Measurements from ENCODE around the gene EFL1. TPM values are rescaled to one million over a fixed set of nuclear protein-coding genes. Genes with fewer than 3 reads are reported as not detected.
A peak's percentile ranks its signal among the peaks of the same experiment; 100 is the strongest.
"Not testable (repeated sequence)": the region's sequence is repeated elsewhere in the genome, so short reads cannot be mapped to it uniquely, and the experiment has no call there.

Gene EFL1
- total RNA-seq, result 10 to 100 TPM; 17.1 to 29.6 (median 20.6) TPM
- 40.0 TPM for total RNA-seq (2013)

GRCh38 chr15:82262422-82263026 lies at the start of gene EFL1, which contains the start of gene SAXO2:
Gene EFL1 (minus strand): TSS chr15:82262734. CDS start chr15:82261778, 956 bp downstream.
Gene SAXO2 (plus strand): TSS chr15:82262818. CDS start chr15:82262880, 62 bp downstream.
- Histone ChIP-seq H3K27ac (ENCODE audit: low read length) (peak within 1 kb of the TSS; percentile 51), H3K36me3 (ENCODE audit: control insufficient read depth, insufficient read depth, low read length) (peaks cover 8% of the 10 kb centered on the region), H3K4me1 (ENCODE audit: control insufficient read depth, insufficient read depth, low read length) (peaks cover 12% of the 10 kb centered on the region), H3K27me3 (ENCODE audit: control insufficient read depth, insufficient read depth, low read length) (no peaks in the 10 kb centered on the region), H3K4me3 (ENCODE audit: low read length) (peak within 1 kb of the TSS; percentile 86), H3K9me3 (ENCODE audit: control insufficient read depth, insufficient read depth, low read length) (no peaks in the 10 kb centered on the region)
- no peaks in the 10 kb centered on the region for H3K36me3 Mint-ChIP-seq
- intact Hi-C loops (cut with micrococcal nuclease), result no loop called here
- H3K27me3 Mint-ChIP-seq (ENCODE audit: low read depth in 2 of 2), result no peaks in the 10 kb centered on the region
- ATAC-seq (peak; percentile 94 to 98 (median 96)), DNase-seq (peak; percentile 85 to 93)
- peak within 1 kb of the TSS; percentile 85 to 94 for H3K27ac Mint-ChIP-seq
- peaks cover 23 to 33% of the 10 kb centered on the region in 2 donors for H3K4me1 Mint-ChIP-seq
- no peak for TF ChIP-seq CTCF (IDR thresholded peaks at IDR 0.05)
- under 1% methylated on average over 57 of the region's 57 CpGs for WGBS (ENCODE audit: insufficient coverage)
- peak within 1 kb of the TSS; percentile 93 for H3K4me3 Mint-ChIP-seq
- no peaks in the 10 kb centered on the region for H3K9me3 Mint-ChIP-seq

- H3K9me3 Mint-ChIP-seq; H3K36me3 ChIP-seq (ENCODE audit: control insufficient read depth, insufficient read depth, low read length); ATAC-seq; H3K27me3 ChIP-seq (ENCODE audit: control insufficient read depth, insufficient read depth, low read length); H3K36me3 Mint-ChIP-seq; H3K4me1 Mint-ChIP-seq; H3K4me3 ChIP-seq (ENCODE audit: low read length); intact Hi-C loops (cut with micrococcal nuclease); H3K4me3 Mint-ChIP-seq; H3K27ac ChIP-seq (ENCODE audit: low read length); H3K4me1 ChIP-seq (ENCODE audit: control insufficient read depth, insufficient read depth, low read length); H3K9me3 ChIP-seq (ENCODE audit: control insufficient read depth, insufficient read depth, low read length); H3K27ac Mint-ChIP-seq; DNase-seq: not testable (repeated sequence)
- peaks cover 0 to 15% of the 10 kb centered on the region in 2 donors for H3K27me3 Mint-ChIP-seq (ENCODE audit: low read depth in 2 of 2)
- WGBS (ENCODE audit: insufficient coverage), result 85% methylated on average over 5 of the region's 5 CpGs
Measured at GRCh38 chr15:82311321-82311720, 48.8 kb upstream of the EFL1 start.

- Mint-ChIP-seq H3K4me1 (no peaks in the 10 kb centered on the region), H3K36me3 (peaks cover 8% of the 10 kb centered on the region), H3K9me3 (peaks cover 0 to 7% of the 10 kb centered on the region in 2 donors), H3K27me3 (ENCODE audit: low read depth in 2 of 2) (peaks cover 0 to 15% of the 10 kb centered on the region in 2 donors), H3K4me3 (no peak overlapping the region), H3K27ac (no peak overlapping the region)
- Histone ChIP-seq H3K4me3 (ENCODE audit: low read length) (no peak overlapping the region), H3K27ac (ENCODE audit: low read length) (no peak overlapping the region), H3K9me3 (ENCODE audit: control insufficient read depth, insufficient read depth, low read length) (no peaks in the 10 kb centered on the region), H3K36me3 (ENCODE audit: control insufficient read depth, insufficient read depth, low read length) (no peaks in the 10 kb centered on the region), H3K27me3 (ENCODE audit: control insufficient read depth, insufficient read depth, low read length) (no peaks in the 10 kb centered on the region), H3K4me1 (ENCODE audit: control insufficient read depth, insufficient read depth, low read length) (no peaks in the 10 kb centered on the region)
- no peak for TF ChIP-seq CTCF (IDR thresholded peaks at IDR 0.05)
- no peak for DNase-seq
- no peak for ATAC-seq
- no CpG with 5 or more reads among the region's 2 CpGs for WGBS (ENCODE audit: insufficient coverage)
- intact Hi-C loops (cut with micrococcal nuclease), result no loop called here
Measured at GRCh38 chr15:82309802-82310201, 47.3 kb upstream of the EFL1 start.

- Mint-ChIP-seq H3K4me1 (no peaks in the 10 kb centered on the region), H3K36me3 (peaks cover 8% of the 10 kb centered on the region), H3K27ac (no peak overlapping the region), H3K9me3 (peaks cover 0 to 7% of the 10 kb centered on the region in 2 donors), H3K27me3 (ENCODE audit: low read depth in 2 of 2) (peaks cover 0 to 15% of the 10 kb centered on the region in 2 donors), H3K4me3 (no peak overlapping the region)
- no peaks in the 10 kb centered on the region for H3K27me3 ChIP-seq (ENCODE audit: control insufficient read depth, insufficient read depth, low read length)
- ATAC-seq (no peak), DNase-seq (no peak)
- H3K27ac ChIP-seq (ENCODE audit: low read length), result no peak overlapping the region
- 90% methylated on average over 8 of the region's 8 CpGs for WGBS (ENCODE audit: insufficient coverage)
- no peaks in the 10 kb centered on the region for H3K36me3 ChIP-seq (ENCODE audit: control insufficient read depth, insufficient read depth, low read length)
- H3K9me3 ChIP-seq (ENCODE audit: control insufficient read depth, insufficient read depth, low read length), result no peaks in the 10 kb centered on the region
- no peak for TF ChIP-seq CTCF (IDR thresholded peaks at IDR 0.05)
- intact Hi-C loops (cut with micrococcal nuclease), result no loop called here
- no peaks in the 10 kb centered on the region for H3K4me1 ChIP-seq (ENCODE audit: control insufficient read depth, insufficient read depth, low read length)
- no peak overlapping the region for H3K4me3 ChIP-seq (ENCODE audit: low read length)
Measured at GRCh38 chr15:82307714-82308081, 45.2 kb upstream of the EFL1 start.

Measured in natural killer cell (primary cell).